Stimulated activated CD4-positive, alpha-beta T cell treated with anti-CD3 and anti-CD28 coated beads, Interleukin-1b, Interleukin-23, amount 100 ng/mL, for 48 hours (primary cell): ENCODE data around the gene C19orf53.

Source experiments
- DNase-seq: peaks from one replicate; pipeline ENCODE4 v3.0.0-alpha.2; 2020

C19orf53 gene

DNA sequence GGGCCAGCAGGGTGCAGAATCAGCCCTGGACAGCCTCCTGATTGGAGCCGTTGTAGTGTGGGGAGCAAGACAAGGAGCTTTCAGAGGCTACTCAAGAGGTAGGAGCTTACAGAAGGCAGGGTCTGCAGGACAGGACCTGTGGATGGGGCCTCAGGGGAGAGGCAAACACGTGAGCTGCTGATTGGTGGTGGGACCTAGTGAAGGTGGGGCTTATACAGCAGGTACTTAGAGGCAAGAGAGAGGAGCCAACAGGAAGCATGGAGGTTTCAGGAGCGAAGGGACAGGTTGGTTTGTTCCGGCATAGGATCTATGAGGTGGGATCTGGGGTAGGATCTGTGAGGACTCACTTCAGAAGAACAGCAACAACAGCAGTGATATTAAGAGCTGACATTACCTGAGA is 53.4 kb downstream of the C19orf53 start:
- no peak for DNase-seq
